A549 (cell line): Measurements from ENCODE around the gene CDC14A. TPM values are rescaled to one million over a fixed set of nuclear protein-coding genes. Genes with fewer than 3 reads are reported as not detected.
"Not testable (repeated sequence)": the region's sequence is repeated elsewhere in the genome, so short reads cannot be mapped to it uniquely, and the experiment has no call there.

Experiments
- ATAC-seq, 2 experiments: fragments of 200-7000 bp in 1 of 2; fragments of >200 bp in 1 of 2; cut with Nextera tagmentation in 1 of 2; cut with Tn5 transposase in 1 of 2; 3 replicates each; pipeline versions ENCODE4 v1.8.0 to v1.9.1; 2018 to 2020; ENCODE audit warnings: mild to moderate bottlenecking in 1 of 2, moderate library complexity in 1 of 2
- CTCF ChIA-PET: fragments of 300-600 bp; sonication (Branson Sonifier 250); formaldehyde crosslinking; extraction: SDS; loops from one replicate; lab custom pipeline; 2021; ENCODE audit warnings: antibody characterized with exemption, inconsistent platforms; lab: Yijun Ruan, JAX
- POLR2A ChIA-PET: fragments of 350-600 bp; formaldehyde crosslinking; extraction: SDS; loops from one replicate; lab custom pipeline; 2021; ENCODE audit warnings: antibody characterized with exemption, inconsistent platforms; lab: Yijun Ruan, JAX
- DNase-seq, 2 experiments: peaks; one replicate each; pipeline versions ENCODE4 v3.0.0 to v3.0.0-alpha.2; 2011 to 2016; ENCODE audit warnings: low read depth in 1 of 2, low spot score in 1 of 2
- FAIRE-seq: peaks from 2 replicates; lab custom pipeline; 2011; peaks lifted over from hg19 to GRCh38; lab: Jason Lieb, UNC
- H3K27ac ChIP-seq, 2 experiments: fragments of >200 bp; sonication (Bioruptor Twin); formaldehyde crosslinking; 3 replicates each; pipeline ENCODE4 v1.5.1; 2016 to 2017
- H3K4me1 ChIP-seq: fragments of >200 bp; sonication (Bioruptor Twin); formaldehyde crosslinking; 3 replicates; pipeline ENCODE4 v1.6.1; 2016
- H3K4me2 ChIP-seq: fragments of >200 bp; sonication (Bioruptor Twin); formaldehyde crosslinking; 3 replicates; pipeline ENCODE4 v1.6.1; 2016
- H3K4me3 ChIP-seq: fragments of >200 bp; sonication (Bioruptor Twin); formaldehyde crosslinking; 3 replicates; pipeline ENCODE4 v1.5.1; 2016
- H3K9me3 ChIP-seq: fragments of >200 bp; sonication (Bioruptor Twin); formaldehyde crosslinking; 3 replicates; pipeline ENCODE4 v1.6.1; 2016
- CBX2 ChIP-seq: fragments of 200-600 bp; sonication (generic); IDR thresholded peaks from 2 replicates; pipeline ENCODE4 v1.6.1; 2016; ENCODE audit warnings: low read depth, mild to moderate bottlenecking, borderline replicate concordance
- CHD4 ChIP-seq: fragments of 200-600 bp; sonication (generic); IDR thresholded peaks from 2 replicates; pipeline ENCODE4 v1.6.1; 2016; ENCODE audit warnings: antibody characterized with exemption, mild to moderate bottlenecking, borderline replicate concordance
- E2F6 ChIP-seq: IDR thresholded peaks from 2 replicates; pipeline ENCODE4 v1.6.1; 2012; ENCODE audit warnings: low read depth, borderline replicate concordance
- EHMT2 ChIP-seq: fragments of 200-600 bp; sonication (generic); IDR thresholded peaks from 2 replicates; pipeline ENCODE4 v1.6.1; 2016; ENCODE audit warnings: antibody characterized with exemption, low read depth, mild to moderate bottlenecking, moderate library complexity
- FOSL2 ChIP-seq, 2 experiments: fragments of 450-650 bp in 1 of 2; fragments of >200 bp in 1 of 2; sonication (Bioruptor Twin) in 1 of 2; formaldehyde crosslinking; IDR thresholded peaks; 2 replicates each; pipeline versions ENCODE4 v1.5.0 to v1.6.1; 2016 to 2020; ENCODE audit warnings: mild to moderate bottlenecking in 1 of 2, moderate library complexity in 1 of 2
- HEYL ChIP-seq: fragments of 250-450 bp; sonication (Bioruptor Pico); IDR thresholded peaks from 2 replicates; pipeline ENCODE4 v1.8.0; 2021; ENCODE audit warnings: mild to moderate bottlenecking, moderate library complexity
- HMGXB4 ChIP-seq: fragments of 250-450 bp; sonication (Bioruptor Pico); IDR thresholded peaks from 2 replicates; pipeline ENCODE4 v1.5.0; 2021; ENCODE audit warnings: mild to moderate bottlenecking, moderate library complexity, borderline replicate concordance
- HOXA7 ChIP-seq: fragments of 250-450 bp; sonication (Bioruptor Pico); IDR thresholded peaks from 2 replicates; pipeline ENCODE4 v1.5.0; 2020; ENCODE audit warnings: mild to moderate bottlenecking, moderate library complexity
- HOXB5 ChIP-seq: fragments of 250-450 bp; sonication (Bioruptor Pico); IDR thresholded peaks from 2 replicates; pipeline ENCODE4 v1.5.0; 2020; ENCODE audit warnings: mild to moderate bottlenecking, moderate library complexity
- KDM1A ChIP-seq: fragments of 200-600 bp; sonication (generic); IDR thresholded peaks from 2 replicates; pipeline ENCODE4 v1.6.1; 2016; ENCODE audit warnings: low read depth, mild to moderate bottlenecking
- KDM5A ChIP-seq: fragments of 200-600 bp; sonication (generic); IDR thresholded peaks from 2 replicates; pipeline ENCODE4 v1.6.1; 2016; ENCODE audit warnings: antibody characterized with exemption, mild to moderate bottlenecking
- MAFK ChIP-seq: fragments of 450-650 bp; IDR thresholded peaks from 2 replicates; pipeline ENCODE4 v1.6.1; 2014; ENCODE audit not compliant: partially characterized antibody
- MAZ ChIP-seq: fragments of 150-350 bp; IDR thresholded peaks from 2 replicates; pipeline ENCODE4 v1.6.1; 2014; ENCODE audit warnings: antibody characterized with exemption, low read depth, low read length, borderline replicate concordance
- MYC ChIP-seq: IDR thresholded peaks from 2 replicates; pipeline ENCODE4 v1.6.1; 2012; ENCODE audit warnings: mild to moderate bottlenecking, inconsistent platforms, low read length, improper control_type of control experiment, borderline replicate concordance
- POLR2AphosphoS2 ChIP-seq: conservative IDR thresholded peaks from 2 replicates; pipeline ENCODE4 v1.6.1; 2012; ENCODE audit warnings: low read length, improper control_type of control experiment, inconsistent platforms
- RAD21 ChIP-seq, 2 experiments: fragments of >200 bp in 1 of 2; sonication (Bioruptor Twin) in 1 of 2; formaldehyde crosslinking in 1 of 2; IDR thresholded peaks in 1 of 2; conservative IDR thresholded peaks in 1 of 2; 2 replicates in 1 of 2; 3 replicates in 1 of 2; pipeline ENCODE4 v1.6.1; 2012 to 2018; ENCODE audit warnings: inconsistent platforms in 1 of 2
- RNF2 ChIP-seq: fragments of 200-600 bp; sonication (generic); IDR thresholded peaks from 2 replicates; pipeline ENCODE4 v1.6.1; 2016; ENCODE audit warnings: low read depth, mild to moderate bottlenecking, antibody characterized with exemption, moderate library complexity, borderline replicate concordance
- SMC3 ChIP-seq: fragments of >200 bp; sonication (Bioruptor Twin); formaldehyde crosslinking; IDR thresholded peaks from 3 replicates; pipeline ENCODE4 v1.6.1; 2018; ENCODE audit warnings: inconsistent platforms
- TP53 ChIP-seq: fragments of 250-450 bp; sonication (Bioruptor Pico); IDR thresholded peaks from 2 replicates; pipeline ENCODE4 v1.5.0; 2021; ENCODE audit warnings: mild to moderate bottlenecking, moderate library complexity
- ZFP36 ChIP-seq: fragments of 450-650 bp; IDR thresholded peaks from 2 replicates; pipeline ENCODE4 v1.6.1; 2014; ENCODE audit warnings: borderline replicate concordance; ENCODE audit not compliant: partially characterized antibody
- ZNF302 ChIP-seq: fragments of 250-450 bp; sonication (Bioruptor Pico); IDR thresholded peaks from 2 replicates; pipeline ENCODE4 v1.9.0; 2021; ENCODE audit warnings: inconsistent platforms, mild to moderate bottlenecking, moderate library complexity
- WGBS: methylation state at CpG from one replicate; pipeline ENCODE4 v1.1.6; 2017; ENCODE audit errors: missing lambda C conversion rate; 5-methylcytosine and 5-hydroxymethylcytosine counted together
- polyA plus RNA-seq, 4 experiments: library from polyadenylated mRNA; depleted of rRNA in 3 of 4; stranded (reverse); fragments of >200 nt; fragmentation: RNase III in 1 of 4; extraction: RNeasy Plus Mini Kit Qiagen cat#74134 plus additional on column Dnase treatment in 1 of 4; gene quantifications; 2 replicates in 3 of 4; 3 replicates in 1 of 4; pipeline ENCODE4 v1.2.3, GENCODE V29; 2011 to 2017

CDC14A gene
- polyA plus RNA-seq, 2 of the 4 experiments (the other 2 are of a cell fraction): 1.6 to 4.1 TPM

GRCh38 chr1:100325415-100326324 is 26.6 kb upstream of the CDC14A start:
- Histone ChIP-seq H3K27ac (no peak overlapping the region), H3K4me3 (no peak overlapping the region), H3K9me3 (no peaks in the 10 kb centered on the region), H3K4me1 (peaks cover 18% of the 10 kb centered on the region), H3K4me2 (no peak overlapping the region)
- FAIRE-seq (no peak), ATAC-seq (no peak), DNase-seq (no peak)
- TF ChIP-seq KDM1A (no peak), HOXB5 (CRISPR knock-in tag) (no peak), SMC3 (no peak), CHD4 (no peak), HEYL (CRISPR knock-in tag) (no peak), MAZ (no peak), POLR2AphosphoS2 (no peak), HMGXB4 (CRISPR knock-in tag) (no peak), MYC (no peak)
- CTCF ChIA-PET: no interaction called here
- WGBS: 63% methylated on average over 7 of the region's 7 CpGs
- POLR2A ChIA-PET: no interaction called here

GRCh38 chr1:100326325-100326670 is 26.0 kb upstream of the CDC14A start:
- ATAC-seq, H3K27ac ChIP-seq, H3K4me3 ChIP-seq, H3K4me2 ChIP-seq, CTCF ChIA-PET, H3K9me3 ChIP-seq, DNase-seq, POLR2A ChIA-PET, FAIRE-seq: not testable (repeated sequence)
- WGBS: 86% methylated on average over 1 of the region's 1 CpG
- H3K4me1 ChIP-seq: peaks cover 18% of the 10 kb centered on the region

- no peak for TF ChIP-seq ZNF302 (CRISPR knock-in tag)
- no peak for TF ChIP-seq HOXB5 (CRISPR knock-in tag)
- TF ChIP-seq CBX2: no peak
- no peak for TF ChIP-seq E2F6
- TF ChIP-seq HOXA7 (CRISPR knock-in tag): no peak
- TF ChIP-seq EHMT2: no peak
- TF ChIP-seq FOSL2 (IDR thresholded peaks at IDR 0.05): no peak
- TF ChIP-seq FOSL2 (CRISPR knock-in tag; IDR thresholded peaks at IDR 0.05): no peak
- TF ChIP-seq TP53: no peak
- TF ChIP-seq KDM5A: no peak
- TF ChIP-seq SMC3: no peak
- TF ChIP-seq POLR2AphosphoS2: no peak
- TF ChIP-seq RAD21 (conservative IDR thresholded peaks at IDR 0.05 in 1 of 2, IDR thresholded peaks at IDR 0.05 in 1 of 2): no peak
- no peak for TF ChIP-seq ZFP36
- no peak for TF ChIP-seq MAFK
- TF ChIP-seq RNF2: no peak
- DNase-seq: no peak
- no peaks in the 10 kb centered on the region for H3K9me3 ChIP-seq
- FAIRE-seq: no peak
- no peak overlapping the region for H3K27ac ChIP-seq
- 61% methylated on average over 1 of the region's 1 CpG for WGBS
- no peak overlapping the region for H3K4me3 ChIP-seq
- ChIA-PET CTCF (no interaction called here), POLR2A (no interaction called here)
- no peak for ATAC-seq
- peaks cover 6% of the 10 kb centered on the region for H3K4me1 ChIP-seq
- no peak overlapping the region for H3K4me2 ChIP-seq
Observed at GRCh38 chr1:100328133-100328532, 24.2 kb upstream of the CDC14A start.

GRCh38 chr1:100331146-100331545 is 21.2 kb upstream of the CDC14A start:
- H3K4me2 ChIP-seq, FAIRE-seq, H3K4me3 ChIP-seq, DNase-seq, H3K27ac ChIP-seq, POLR2A ChIA-PET, CTCF ChIA-PET, H3K9me3 ChIP-seq, ATAC-seq, H3K4me1 ChIP-seq: not testable (repeated sequence)
- WGBS: 8% methylated on average over 2 of the region's 2 CpGs
